GM18951 (cell line): ENCODE measurements around the gene ACOT7.
"Not testable (repeated sequence)": the region's sequence is repeated elsewhere in the genome, so short reads cannot be mapped to it uniquely, and the experiment has no call there.

Source experiments
- POLR2A ChIP-seq: IDR thresholded peaks from 4 replicates; pipeline ENCODE4 v1.6.1; 2011; ENCODE audit warnings: mild to moderate bottlenecking; ENCODE audit not compliant: insufficient read length, insufficient read depth; ENCODE audit errors: extremely low read depth
- in situ Hi-C: fragments of 300-500 bp; cut with MboI; formaldehyde crosslinking; loops from one replicate; pipeline ENCODE4 v1.12.0; 2022; ENCODE audit warnings: low sequenced_read_pairs, mixed read lengths, inconsistent platforms; ENCODE audit not compliant: unreplicated experiment

The ACOT7 gene

GRCh38 chr1:6373961-6374720, 19.4 kb downstream of the ACOT7 start:
- in situ Hi-C loops = no loop called here
- no peak for TF ChIP-seq POLR2A

DNA sequence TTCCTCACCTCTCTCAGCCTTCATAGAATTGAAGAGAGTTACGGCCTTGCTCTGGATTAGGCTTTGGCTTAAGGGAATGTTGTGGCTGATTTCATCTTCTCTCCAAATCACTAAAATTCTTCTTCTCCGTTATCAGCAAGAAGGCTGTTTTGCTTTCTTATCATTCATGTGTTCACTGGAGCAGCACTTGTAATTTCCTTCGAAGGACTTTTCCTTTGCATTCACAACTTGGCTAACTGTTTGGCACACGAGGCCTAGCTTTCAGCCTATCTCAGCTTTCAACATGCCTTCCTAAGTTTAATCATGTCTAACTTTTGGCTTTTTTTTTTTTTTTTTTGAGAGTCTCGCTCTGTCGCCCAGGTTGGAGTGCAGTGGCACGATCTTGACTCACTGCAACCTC, 21.3 kb downstream of the ACOT7 start:
- in situ Hi-C loops = not testable (repeated sequence)

- TF ChIP-seq POLR2A = no peak
- in situ Hi-C loops = no loop called here
Measured at GRCh38 chr1:6370006-6370405, 23.6 kb downstream of the ACOT7 start.

- in situ Hi-C loops = no loop called here
- TF ChIP-seq POLR2A = no peak
Measured at GRCh38 chr1:6367381-6368012, 26.1 kb downstream of the ACOT7 start.

GRCh38 chr1:6365047-6365446, 28.5 kb downstream of the ACOT7 start:
- in situ Hi-C loops = no loop called here
- no peak for TF ChIP-seq POLR2A

DNA sequence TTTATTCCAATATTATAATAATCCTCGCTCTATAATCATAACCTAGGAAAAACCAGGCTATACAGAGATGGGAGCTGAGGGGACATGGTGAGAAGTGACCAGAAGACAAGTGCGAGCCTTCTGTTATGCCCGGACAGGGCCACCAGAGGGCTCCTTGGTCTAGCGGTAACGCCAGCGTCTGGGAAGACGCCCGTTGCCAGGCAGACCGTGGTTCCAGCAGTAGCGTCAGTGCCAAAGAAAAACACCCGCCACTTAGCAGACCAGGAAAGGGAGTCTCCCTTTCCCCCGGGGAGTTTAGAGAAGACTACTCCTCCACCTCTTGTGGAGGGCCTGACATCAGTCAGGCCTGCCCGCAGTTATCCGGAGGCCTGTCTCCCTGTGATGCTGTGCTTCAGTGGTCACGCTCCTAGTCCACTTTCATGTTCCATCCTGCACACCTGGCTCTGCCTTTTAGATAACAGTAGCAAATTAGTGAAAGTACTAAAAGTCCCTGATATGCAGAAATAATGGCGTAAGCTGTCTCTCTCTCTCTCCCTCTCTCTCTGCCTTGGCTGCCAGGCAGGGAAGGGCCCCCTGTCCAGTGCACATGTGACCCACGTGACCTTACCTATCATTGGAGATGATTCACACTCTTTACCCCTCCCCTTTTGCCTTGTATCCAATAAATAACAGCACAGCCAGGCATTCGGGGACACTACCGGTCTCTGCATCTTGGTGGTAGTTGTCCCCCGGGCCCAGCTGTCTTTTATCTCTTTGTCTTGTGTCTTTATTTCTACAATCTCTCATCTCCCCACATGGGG, 30.3 kb downstream of the ACOT7 start:
- in situ Hi-C loops = not testable (repeated sequence)

DNA sequence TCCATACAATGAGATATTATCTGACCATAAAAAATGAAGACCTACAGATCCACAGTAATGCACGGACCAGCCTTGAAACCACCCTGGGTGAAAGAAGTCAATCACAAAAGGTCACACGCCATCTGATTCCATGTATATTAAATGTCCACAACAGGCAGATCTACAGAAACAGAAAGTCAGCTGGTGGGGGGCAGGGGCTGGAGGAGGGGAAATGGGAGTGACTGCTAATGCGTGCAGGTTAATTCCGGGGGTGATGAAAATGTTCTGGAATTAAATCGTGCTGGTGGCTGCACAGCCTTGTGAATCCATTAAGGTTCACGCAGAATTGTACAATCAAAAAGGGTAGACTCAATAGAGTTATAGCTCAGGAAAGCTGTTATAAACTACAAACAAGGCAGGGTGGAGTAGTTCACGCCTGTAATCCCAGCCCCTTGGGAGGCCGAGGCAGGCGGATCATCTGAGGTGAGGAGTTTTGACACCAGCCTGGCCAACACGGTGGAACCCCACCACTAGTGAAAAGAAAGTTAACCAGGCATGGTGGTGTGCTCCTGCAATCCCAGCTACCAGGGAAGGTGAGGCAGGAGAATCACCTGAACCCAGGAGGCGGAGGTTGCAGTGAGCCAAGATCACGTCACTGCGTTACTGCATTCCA, 32.3 kb downstream of the ACOT7 start:
- TF ChIP-seq POLR2A = no peak
- in situ Hi-C loops = no loop called here

- in situ Hi-C loops = no loop called here
- no peak for TF ChIP-seq POLR2A
Measured at GRCh38 chr1:6360517-6361070, 33.0 kb downstream of the ACOT7 start.

- in situ Hi-C loops = no loop called here
- TF ChIP-seq POLR2A = no peak
Measured at GRCh38 chr1:6360117-6360496, 33.5 kb downstream of the ACOT7 start.

GRCh38 chr1:6359216-6360116, 34.1 kb downstream of the ACOT7 start:
- in situ Hi-C loops = no loop called here

GRCh38 chr1:6358757-6359201, 34.8 kb downstream of the ACOT7 start:
- in situ Hi-C loops = no loop called here
- no peak for TF ChIP-seq POLR2A

More at GRCh38 chr1:6359216-6360116, 34.1 kb downstream of the ACOT7 start:
- peak; percentile 63 for TF ChIP-seq POLR2A

- in situ Hi-C loops = no loop called here
- TF ChIP-seq POLR2A = no peak
Measured at GRCh38 chr1:6358144-6358624, 35.4 kb downstream of the ACOT7 start.
